ENCODE measurements around the gene GIT2. TPM values are rescaled to one million over a fixed set of nuclear protein-coding genes. Genes with fewer than 3 reads are reported as not detected.

Gene GIT2
- total and polyA plus RNA-seq, 3 donors from 2014 or later: 47.2 to 51.9 (median 47.2) TPM

DNA sequence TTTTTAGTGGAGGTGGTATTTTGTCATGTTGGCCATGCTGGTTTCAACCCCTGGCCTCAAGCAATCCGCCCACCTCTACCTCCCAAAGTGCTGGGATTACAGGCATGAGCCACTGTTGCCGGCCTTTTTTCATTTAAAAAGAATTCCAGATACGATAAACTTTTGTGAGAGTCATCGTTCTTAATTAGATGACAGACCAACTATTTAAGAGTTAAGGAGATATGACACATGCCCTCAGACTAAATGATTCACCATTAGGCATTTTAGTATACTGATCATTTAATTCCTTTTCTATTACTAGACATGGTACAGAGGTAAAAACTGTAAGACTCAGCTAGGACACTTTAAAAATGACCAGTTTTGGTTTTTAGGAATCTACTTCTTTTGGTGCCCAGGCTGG is 5.4 kb upstream of the GIT2 start:
- TF ChIP-seq POLR2A (IDR thresholded peaks at IDR 0.05): no peak
- TF ChIP-seq, protein P1, sequence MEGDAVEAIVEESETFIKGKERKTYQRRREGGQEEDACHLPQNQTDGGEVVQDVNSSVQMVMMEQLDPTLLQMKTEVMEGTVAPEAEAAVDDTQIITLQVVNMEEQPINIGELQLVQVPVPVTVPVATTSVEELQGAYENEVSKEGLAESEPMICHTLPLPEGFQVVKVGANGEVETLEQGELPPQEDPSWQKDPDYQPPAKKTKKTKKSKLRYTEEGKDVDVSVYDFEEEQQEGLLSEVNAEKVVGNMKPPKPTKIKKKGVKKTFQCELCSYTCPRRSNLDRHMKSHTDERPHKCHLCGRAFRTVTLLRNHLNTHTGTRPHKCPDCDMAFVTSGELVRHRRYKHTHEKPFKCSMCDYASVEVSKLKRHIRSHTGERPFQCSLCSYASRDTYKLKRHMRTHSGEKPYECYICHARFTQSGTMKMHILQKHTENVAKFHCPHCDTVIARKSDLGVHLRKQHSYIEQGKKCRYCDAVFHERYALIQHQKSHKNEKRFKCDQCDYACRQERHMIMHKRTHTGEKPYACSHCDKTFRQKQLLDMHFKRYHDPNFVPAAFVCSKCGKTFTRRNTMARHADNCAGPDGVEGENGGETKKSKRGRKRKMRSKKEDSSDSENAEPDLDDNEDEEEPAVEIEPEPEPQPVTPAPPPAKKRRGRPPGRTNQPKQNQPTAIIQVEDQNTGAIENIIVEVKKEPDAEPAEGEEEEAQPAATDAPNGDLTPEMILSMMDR (IDR thresholded peaks at IDR 0.05): no peak
- no peaks in the 10 kb centered on the region for H3K36me3 ChIP-seq (ENCODE audit: low read depth, missing control alignments)
- WGBS, 2 donors: 90 to 92% methylated on average over 4 of the region's 4 CpGs
- H3K27ac ChIP-seq: no peak overlapping the region
- H3K27me3 ChIP-seq: no peaks in the 10 kb centered on the region
- DNase-seq: no peak
- no peaks in the 10 kb centered on the region for H3K9me3 ChIP-seq
- H3K4me1 ChIP-seq: peaks cover 6% of the 10 kb centered on the region
- intact Hi-C loops (cut with DNase I; ENCODE audit: low total_unique reads): no loop called here
- no peak overlapping the region for H3K4me3 ChIP-seq

DNA sequence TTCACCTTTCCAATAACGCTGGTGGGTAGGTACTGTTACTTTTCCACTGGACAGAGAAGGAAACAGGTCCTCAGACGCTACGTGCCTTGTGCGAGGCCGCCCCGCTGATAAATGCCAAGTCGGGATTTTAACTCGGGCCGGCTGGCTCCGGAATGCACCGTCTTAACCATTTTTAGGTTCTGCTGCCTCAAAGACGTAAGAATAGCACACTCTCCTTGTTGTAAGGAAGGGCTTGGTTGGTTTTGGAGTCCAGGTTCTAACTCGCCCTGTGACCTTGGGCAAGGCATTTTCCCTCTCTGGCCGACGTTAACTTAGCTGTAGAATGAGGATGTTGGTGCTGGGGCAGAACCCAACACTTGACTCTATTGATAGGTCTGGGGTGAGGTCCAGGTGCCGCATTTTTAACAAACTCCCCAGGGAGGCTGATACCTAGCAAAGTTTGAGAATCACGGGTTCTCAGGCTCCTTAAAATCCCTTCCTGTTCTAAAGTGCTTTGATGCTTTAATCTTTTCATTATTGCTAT is 3.9 kb upstream of the GIT2 start:
- Histone ChIP-seq H3K4me3 (peak overlapping the region; percentile 87 to 93), H3K36me3 (ENCODE audit: low read depth, missing control alignments) (no peaks in the 10 kb centered on the region), H3K27ac (peak overlapping the region in 1 of 2 donors; percentile 64), H3K27me3 (no peaks in the 10 kb centered on the region), H3K9me3 (no peaks in the 10 kb centered on the region), H3K4me1 (peaks cover 10% of the 10 kb centered on the region)
- WGBS, 2 donors: 2% methylated on average over 16 to 17 of the region's 17 CpGs
- TF ChIP-seq, protein P1 (IDR thresholded peaks at IDR 0.05): no peak
- TF ChIP-seq POLR2A (IDR thresholded peaks at IDR 0.05): no peak
- intact Hi-C loops (cut with DNase I; ENCODE audit: low total_unique reads): no loop called here
- DNase-seq: peak; percentile 43

DNA sequence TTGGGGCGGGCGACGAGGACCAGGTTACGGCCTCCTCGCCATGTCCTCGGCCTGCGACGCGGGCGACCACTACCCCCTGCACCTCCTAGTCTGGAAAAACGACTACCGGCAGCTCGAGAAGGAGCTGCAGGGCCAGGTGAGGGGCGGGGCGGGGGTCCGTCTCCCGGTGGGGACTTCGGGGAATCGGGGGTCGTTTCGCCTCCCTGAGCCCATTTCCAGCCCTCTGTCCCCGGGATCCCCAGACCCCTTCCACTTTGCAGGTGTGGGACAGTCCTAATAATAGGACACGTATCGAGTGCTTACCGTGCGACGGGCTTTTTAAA is 3.4 kb upstream of the GIT2 start:
- 0% methylated on average over 11 to 17 of the region's 27 CpGs for WGBS, 2 donors
- peak overlapping the region in 1 of 2 donors; percentile 64 for H3K27ac ChIP-seq
- DNase-seq: no peak

DNA sequence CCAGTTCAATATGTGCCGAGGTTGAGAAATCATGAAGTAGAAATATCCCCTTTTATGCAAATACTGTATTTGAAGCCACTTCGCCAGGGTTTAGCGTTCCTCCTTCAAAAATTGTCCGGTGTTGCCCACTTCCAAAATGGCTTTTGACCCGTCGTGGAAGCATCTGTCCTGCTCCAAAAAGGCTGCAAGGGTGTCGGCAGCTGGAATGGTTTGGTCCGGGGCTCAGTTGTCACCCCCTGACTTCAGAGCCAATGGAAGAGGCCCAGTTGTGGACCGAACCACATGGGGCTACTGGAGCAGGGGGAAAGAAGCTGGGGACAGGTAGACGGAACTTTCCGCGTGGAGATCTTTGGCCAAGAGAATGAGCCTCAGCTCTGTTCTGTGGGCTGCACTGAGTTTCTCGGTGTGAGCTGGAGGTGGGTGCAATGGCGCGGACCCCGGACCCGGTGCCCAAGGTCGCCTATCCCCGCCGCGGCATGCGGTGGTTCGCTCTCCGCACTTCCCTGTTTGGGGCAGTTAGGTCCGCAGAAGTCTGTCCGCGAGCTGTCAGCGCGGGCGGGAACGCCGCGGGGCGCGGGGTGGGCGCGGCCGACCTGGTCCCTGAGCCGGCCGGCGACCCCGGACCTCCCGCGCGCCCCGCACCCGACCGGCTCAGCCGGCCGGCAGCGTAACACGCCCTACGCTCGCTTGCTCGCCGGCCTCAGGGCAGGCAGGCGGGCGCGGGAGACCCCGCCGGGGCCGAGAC is 2.9 kb upstream of the GIT2 start, which contains the start of gene ANKRD13A:
Gene ANKRD13A (plus strand): TSS at position 527 of the 745 bp plus-strand sequence. CDS start 259 bp downstream, outside the sequence.
- H3K4me1 ChIP-seq: peaks cover 12% of the 10 kb centered on the region
- H3K9me3 ChIP-seq: no peaks in the 10 kb centered on the region
- intact Hi-C loops (cut with DNase I; ENCODE audit: low total_unique reads): no loop called here
- peak; percentile 93 for DNase-seq
- peak within 1 kb of the TSS; percentile 87 to 93 for H3K4me3 ChIP-seq
- no peak for TF ChIP-seq POLR2A (IDR thresholded peaks at IDR 0.05)
- TF ChIP-seq, protein P1 (IDR thresholded peaks at IDR 0.05): peak in 1 of 3 experiments; percentile 1
- H3K27me3 ChIP-seq: no peaks in the 10 kb centered on the region
- no peaks in the 10 kb centered on the region for H3K36me3 ChIP-seq (ENCODE audit: low read depth, missing control alignments)
- peak within 1 kb of the TSS; percentile 52 to 64 for H3K27ac ChIP-seq
- WGBS, 2 donors: 0 to 1% methylated on average over 15 to 26 of the region's 62 CpGs

More for the DNA sequence above, 3.4 kb upstream of the GIT2 start:
- Histone ChIP-seq H3K4me1 (peaks cover 12% of the 10 kb centered on the region), H3K4me3 (peak overlapping the region; percentile 87 to 93), H3K36me3 (ENCODE audit: low read depth, missing control alignments) (no peaks in the 10 kb centered on the region), H3K9me3 (no peaks in the 10 kb centered on the region), H3K27me3 (no peaks in the 10 kb centered on the region)
- no peak for TF ChIP-seq POLR2A (IDR thresholded peaks at IDR 0.05)
- TF ChIP-seq, protein P1 (IDR thresholded peaks at IDR 0.05): no peak
- intact Hi-C loops (cut with DNase I; ENCODE audit: low total_unique reads): no loop called here
